Neural progenitor cell (in vitro differentiated cells): ENCODE data around the gene CNGA2.
A peak's percentile ranks its signal among the peaks of the same experiment; 100 is the strongest.

Experiments used
- CTCF ChIP-seq: fragments of 200-600 bp; sonication (generic); IDR thresholded peaks from 2 replicates; pipeline ENCODE4 v1.5.1; 2017; ENCODE audit warnings: antibody characterized with exemption, mild to moderate bottlenecking
- EZH2 ChIP-seq: fragments of 200-600 bp; sonication (generic); IDR thresholded peaks from 2 replicates; pipeline ENCODE4 v1.6.1; 2017; ENCODE audit warnings: antibody characterized with exemption, mild to moderate bottlenecking, moderate library complexity
- EZH2phosphoT487 ChIP-seq: fragments of 200-600 bp; sonication (generic); IDR thresholded peaks from 2 replicates; pipeline ENCODE4 v1.6.1; 2017; ENCODE audit warnings: antibody characterized with exemption

GRCh38 chrX:151722241-151722846 is 12.2 kb upstream of the CNGA2 start:
- peak; percentile 60 for TF ChIP-seq CTCF
- TF ChIP-seq EZH2phosphoT487 = no peak
- no peak for TF ChIP-seq EZH2
